NT2/D1 (cell line): ENCODE results near the gene TXNL4A.
A peak's percentile ranks its signal among the peaks of the same experiment; 100 is the strongest.

Experiments
- DNase-seq: peaks from one replicate; pipeline ENCODE4 v3.0.0-alpha.2; 2011; ENCODE audit warnings: low read depth, low spot score
- H3K27me3 ChIP-seq: 2 replicates; pipeline ENCODE4 v1.6.0; 2011; ENCODE audit warnings: mild to moderate bottlenecking; ENCODE audit not compliant: insufficient read length, insufficient read depth
- H3K36me3 ChIP-seq: 2 replicates; pipeline ENCODE4 v1.6.1; 2011; ENCODE audit warnings: mild to moderate bottlenecking, low read length, mixed read lengths; ENCODE audit not compliant: insufficient read depth, insufficient read length
- H3K4me1 ChIP-seq: 2 replicates; pipeline ENCODE4 v1.5.1; 2011; ENCODE audit not compliant: insufficient read depth, insufficient read length
- H3K4me3 ChIP-seq: 2 replicates; pipeline ENCODE4 v1.5.1; 2011; ENCODE audit warnings: low read depth; ENCODE audit not compliant: insufficient read length
- H3K9ac ChIP-seq: 2 replicates; pipeline ENCODE4 v1.6.0; 2011; ENCODE audit warnings: low read depth; ENCODE audit not compliant: insufficient read length
- H3K9me3 ChIP-seq: 2 replicates; pipeline ENCODE4 v1.5.1; 2011; ENCODE audit warnings: mild to moderate bottlenecking, low read length; ENCODE audit not compliant: insufficient read depth
- SUZ12 ChIP-seq: IDR thresholded peaks from 2 replicates; pipeline ENCODE4 v1.6.1; 2011; ENCODE audit not compliant: insufficient read length, insufficient read depth; ENCODE audit errors: extremely low read depth
- YY1 ChIP-seq: IDR thresholded peaks from 2 replicates; pipeline ENCODE4 v1.6.1; 2011; ENCODE audit not compliant: insufficient read length, insufficient read depth
- ZNF274 ChIP-seq: IDR thresholded peaks from 2 replicates; pipeline ENCODE4 v1.6.1; 2011; ENCODE audit warnings: mild to moderate bottlenecking, low read depth, low read length

Gene TXNL4A

GRCh38 chr18:79980585-79980984, 7.8 kb downstream of the TXNL4A start:
- no peak for TF ChIP-seq SUZ12
- no peak for TF ChIP-seq ZNF274
- no peak for TF ChIP-seq YY1
- Histone ChIP-seq H3K9ac (peak overlapping the region; percentile 26), H3K27me3 (no peaks in the 10 kb centered on the region)

GRCh38 chr18:79979843-79980242, 8.5 kb downstream of the TXNL4A start:
- TF ChIP-seq ZNF274: no peak
- no peak for TF ChIP-seq YY1
- TF ChIP-seq SUZ12: no peak
- Histone ChIP-seq H3K4me1 (peaks cover 13% of the 10 kb centered on the region), H3K36me3 (peaks cover 75% of the 10 kb centered on the region), H3K9ac (no peak overlapping the region), H3K4me3 (no peak overlapping the region), H3K9me3 (no peaks in the 10 kb centered on the region), H3K27me3 (no peaks in the 10 kb centered on the region)
- DNase-seq: no peak

More at GRCh38 chr18:79980585-79980984, 7.8 kb downstream of the TXNL4A start:
- H3K4me1 ChIP-seq: peaks cover 13% of the 10 kb centered on the region
- DNase-seq: no peak
- H3K36me3 ChIP-seq: peaks cover 75% of the 10 kb centered on the region
- no peak overlapping the region for H3K4me3 ChIP-seq
- no peaks in the 10 kb centered on the region for H3K9me3 ChIP-seq

- H3K9me3 ChIP-seq: no peaks in the 10 kb centered on the region
- no peak for DNase-seq
- H3K4me3 ChIP-seq: no peak overlapping the region
- H3K27me3 ChIP-seq: no peaks in the 10 kb centered on the region
- H3K4me1 ChIP-seq: peaks cover 2% of the 10 kb centered on the region
- no peak overlapping the region for H3K9ac ChIP-seq
- TF ChIP-seq SUZ12 (no peak), YY1 (no peak), ZNF274 (no peak)
- H3K36me3 ChIP-seq: peaks cover 79% of the 10 kb centered on the region
Observed at GRCh38 chr18:79975985-79976680, 12.2 kb downstream of the TXNL4A start.

GRCh38 chr18:79975043-79975442, 13.3 kb downstream of the TXNL4A start:
- no peak for TF ChIP-seq ZNF274
- no peak for TF ChIP-seq SUZ12
- no peak for TF ChIP-seq YY1
- Histone ChIP-seq H3K4me3 (no peak overlapping the region), H3K9me3 (no peaks in the 10 kb centered on the region), H3K36me3 (peaks cover 86% of the 10 kb centered on the region), H3K9ac (no peak overlapping the region), H3K27me3 (no peaks in the 10 kb centered on the region), H3K4me1 (no peaks in the 10 kb centered on the region)
- DNase-seq: no peak

GRCh38 chr18:79974025-79974654, 14.2 kb downstream of the TXNL4A start:
- TF ChIP-seq ZNF274 (no peak), SUZ12 (no peak), YY1 (no peak)
- no peak overlapping the region for H3K9ac ChIP-seq
- peaks cover 84% of the 10 kb centered on the region for H3K36me3 ChIP-seq
- H3K27me3 ChIP-seq: no peaks in the 10 kb centered on the region
- no peaks in the 10 kb centered on the region for H3K9me3 ChIP-seq
- no peaks in the 10 kb centered on the region for H3K4me1 ChIP-seq
- H3K4me3 ChIP-seq: no peak overlapping the region
- no peak for DNase-seq

- no peak for DNase-seq
- TF ChIP-seq SUZ12 (no peak), ZNF274 (no peak), YY1 (no peak)
- H3K36me3 ChIP-seq: peaks cover 83% of the 10 kb centered on the region
- H3K27me3 ChIP-seq: no peaks in the 10 kb centered on the region
- H3K4me1 ChIP-seq: no peaks in the 10 kb centered on the region
- no peak overlapping the region for H3K9ac ChIP-seq
- H3K4me3 ChIP-seq: no peak overlapping the region
- no peaks in the 10 kb centered on the region for H3K9me3 ChIP-seq
Observed at GRCh38 chr18:79973517-79973916, 14.8 kb downstream of the TXNL4A start.

- Histone ChIP-seq H3K4me1 (no peaks in the 10 kb centered on the region), H3K9ac (no peak overlapping the region), H3K4me3 (no peak overlapping the region), H3K27me3 (no peaks in the 10 kb centered on the region), H3K9me3 (no peaks in the 10 kb centered on the region), H3K36me3 (peaks cover 78% of the 10 kb centered on the region)
- no peak for TF ChIP-seq ZNF274
- no peak for TF ChIP-seq YY1
- no peak for TF ChIP-seq SUZ12
- DNase-seq: no peak
Observed at GRCh38 chr18:79972720-79973119, 15.6 kb downstream of the TXNL4A start.
